ENCODE results near the gene FCGR3A. TPM values are rescaled to one million over a fixed set of nuclear protein-coding genes. Genes with fewer than 3 reads are reported as not detected.
"Not testable (repeated sequence)": the region's sequence is repeated elsewhere in the genome, so short reads cannot be mapped to it uniquely, and the experiment has no call there.

Gene FCGR3A
- polyA plus RNA-seq, 3 donors, result 35.9 to 138 (median 131) TPM

DNA sequence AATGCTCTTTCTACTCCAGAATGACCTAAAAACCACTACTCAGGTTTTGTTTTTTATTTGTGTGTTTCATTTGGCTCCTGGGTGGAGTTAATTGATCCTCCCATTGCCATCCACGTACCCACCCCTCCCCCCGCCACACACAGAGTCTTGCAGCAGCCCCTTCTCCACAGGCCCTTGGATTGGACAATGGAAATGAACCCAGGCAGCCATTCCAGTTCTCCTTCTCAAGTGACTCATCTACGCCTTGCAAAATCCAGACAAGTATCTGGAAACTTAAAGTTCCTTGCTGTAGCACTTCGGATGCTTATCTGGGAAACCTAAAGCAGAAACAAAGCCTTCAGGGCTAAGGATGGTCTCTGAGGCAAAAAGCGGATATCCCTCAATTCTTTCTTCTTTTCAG is 1.3 kb upstream of the FCGR3A start:
- H3K4me3 Mint-ChIP-seq; H3K79me2 ChIP-seq (ENCODE audit: insufficient read depth, low read length); H3K27ac ChIP-seq (ENCODE audit: low read depth in 1 of 2, low read length in 2 of 2); H2AFZ ChIP-seq (ENCODE audit: insufficient read depth, low read depth, low read length, poor library complexity, severe bottlenecking); H3K9me3 Mint-ChIP-seq; H3K36me3 ChIP-seq (replicated peaks in 1 of 2; ENCODE audit: control insufficient read depth in 1 of 2, insufficient read depth in 2 of 2, low read length in 2 of 2); H3K4me3 ChIP-seq (replicated peaks in 1 of 3; ENCODE audit: low read depth in 2 of 3, low read length in 3 of 3); H3K27me3 Mint-ChIP-seq (ENCODE audit: low read depth in 3 of 3); H3K4me2 ChIP-seq (replicated peaks; ENCODE audit: extremely low read depth, low read length, poor library complexity, severe bottlenecking); intact Hi-C loops (cut with micrococcal nuclease); H4K20me1 ChIP-seq (ENCODE audit: insufficient read depth, low read length); H3K27me3 ChIP-seq (ENCODE audit: control insufficient read depth in 2 of 2, insufficient read depth in 2 of 2, low read length in 2 of 2); H3K9me3 ChIP-seq (replicated peaks in 1 of 2; ENCODE audit: control insufficient read depth in 1 of 2, insufficient read depth in 1 of 2, low read length in 2 of 2); H3K36me3 Mint-ChIP-seq; H3K27ac Mint-ChIP-seq; H3K9ac ChIP-seq (ENCODE audit: insufficient read depth, low read length, poor library complexity, severe bottlenecking): not testable (repeated sequence)
- H3K4me1 Mint-ChIP-seq, result peaks cover 56% of the 10 kb centered on the region
- no CpG with 5 or more reads among the region's 5 CpGs for WGBS (ENCODE audit: insufficient coverage)
- DNase-seq, result peak in 2 of 3 donors; percentile 32 to 38
- H3K4me1 ChIP-seq (ENCODE audit: control insufficient read depth in 1 of 2, insufficient read depth in 2 of 2, low read length in 2 of 2), result peaks cover 40 to 55% of the 10 kb centered on the region in 2 donors

DNA sequence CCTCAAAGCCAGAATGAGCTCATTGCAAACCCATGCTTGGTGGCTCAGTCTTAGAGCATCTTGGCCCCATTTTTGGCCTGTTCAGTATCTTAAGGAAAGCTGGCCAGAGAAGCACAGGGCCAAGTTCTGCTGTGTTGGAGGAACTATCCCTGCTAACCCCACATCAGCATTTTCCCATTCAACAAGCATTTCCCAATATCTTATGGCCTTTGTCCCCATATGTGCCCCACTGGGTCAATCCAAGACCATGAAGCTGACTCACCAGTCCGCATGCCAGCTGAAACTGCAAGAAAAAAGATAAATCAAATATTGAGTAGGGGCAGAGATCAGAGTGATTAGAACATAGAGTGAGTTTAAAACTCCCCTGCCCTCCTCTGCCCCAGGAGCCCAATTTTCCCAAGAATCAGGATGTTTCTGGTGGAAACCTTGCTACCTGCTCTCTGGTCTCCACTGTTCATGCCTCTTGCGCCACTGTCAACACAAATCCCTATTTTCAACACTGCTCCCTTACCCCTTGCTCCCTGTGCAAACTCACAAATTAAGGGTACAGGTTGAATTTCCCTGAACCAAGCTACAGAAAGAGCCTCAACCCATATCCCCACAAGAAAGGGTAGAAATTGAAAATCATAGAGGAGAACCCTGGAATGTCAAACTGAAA is 740 bp downstream of the FCGR3A start:
- Histone ChIP-seq H3K4me3 (replicated peaks in 1 of 3; ENCODE audit: low read depth in 2 of 3, low read length in 3 of 3) (peak overlapping the region; percentile 21 to 64 (median 38)), H3K4me1 (ENCODE audit: control insufficient read depth in 1 of 2, insufficient read depth in 2 of 2, low read length in 2 of 2) (peaks cover 34 to 52% of the 10 kb centered on the region in 2 donors), H3K27ac (ENCODE audit: low read depth in 1 of 2, low read length in 2 of 2) (peak overlapping the region in 1 of 2 donors; percentile 77)
- H3K9me3 ChIP-seq (replicated peaks in 1 of 2; ENCODE audit: control insufficient read depth in 1 of 2, insufficient read depth in 1 of 2, low read length in 2 of 2); H3K9me3 Mint-ChIP-seq; intact Hi-C loops (cut with micrococcal nuclease); H2AFZ ChIP-seq (ENCODE audit: insufficient read depth, low read depth, low read length, poor library complexity, severe bottlenecking); H4K20me1 ChIP-seq (ENCODE audit: insufficient read depth, low read length); H3K27me3 ChIP-seq (ENCODE audit: control insufficient read depth in 2 of 2, insufficient read depth in 2 of 2, low read length in 2 of 2); DNase-seq; H3K36me3 ChIP-seq (replicated peaks in 1 of 2; ENCODE audit: control insufficient read depth in 1 of 2, insufficient read depth in 2 of 2, low read length in 2 of 2); H3K27me3 Mint-ChIP-seq (ENCODE audit: low read depth in 3 of 3); H3K79me2 ChIP-seq (ENCODE audit: insufficient read depth, low read length); H3K4me2 ChIP-seq (replicated peaks; ENCODE audit: extremely low read depth, low read length, poor library complexity, severe bottlenecking); H3K9ac ChIP-seq (ENCODE audit: insufficient read depth, low read length, poor library complexity, severe bottlenecking): not testable (repeated sequence)
- peak overlapping the region in 3 of 7 donors; percentile 38 to 80 (median 77) for H3K27ac Mint-ChIP-seq
- H3K36me3 Mint-ChIP-seq, result peaks cover 6 to 11% of the 10 kb centered on the region in 2 donors
- no CpG with 5 or more reads among the region's 2 CpGs for WGBS (ENCODE audit: insufficient coverage)
- peak overlapping the region; percentile 53 to 78 for H3K4me3 Mint-ChIP-seq
- peaks cover 53% of the 10 kb centered on the region for H3K4me1 Mint-ChIP-seq

DNA sequence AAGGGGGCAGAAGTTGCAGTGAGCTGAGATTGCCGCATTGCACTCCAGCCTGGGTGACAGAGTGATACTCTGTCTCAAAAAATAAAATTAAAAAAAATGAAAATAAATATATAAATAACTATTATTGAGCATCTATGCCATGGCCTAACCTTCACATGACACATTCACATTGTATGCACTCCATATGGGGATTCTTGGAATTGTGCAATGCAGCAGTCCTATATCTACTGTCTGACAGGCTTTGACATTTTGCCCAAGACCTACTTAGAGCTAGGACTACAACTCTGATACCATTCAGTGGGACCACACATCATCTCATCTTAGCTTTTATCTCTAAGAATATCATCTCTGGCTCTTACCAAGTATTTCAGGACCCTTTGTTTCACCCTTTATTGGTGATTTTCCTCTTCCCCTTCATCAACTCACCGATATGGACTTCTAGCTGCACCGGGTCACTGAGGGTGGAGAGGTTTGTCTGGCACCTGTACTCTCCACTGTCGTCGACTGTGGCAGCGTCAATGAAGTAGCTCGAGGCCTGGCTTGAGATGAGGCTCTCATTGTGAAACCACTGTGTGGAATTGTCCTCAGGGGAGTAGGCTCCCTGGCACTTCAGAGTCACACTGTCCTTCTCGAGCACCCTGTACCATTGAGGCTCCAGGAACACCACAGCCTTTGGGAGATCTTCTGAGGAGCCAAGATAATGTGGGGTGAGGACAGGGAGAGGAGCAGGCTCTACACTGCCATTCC is 1.4 kb downstream of the FCGR3A start:
- H3K9me3 ChIP-seq (replicated peaks in 1 of 2; ENCODE audit: control insufficient read depth in 1 of 2, insufficient read depth in 1 of 2, low read length in 2 of 2); H3K27me3 ChIP-seq (ENCODE audit: control insufficient read depth in 2 of 2, insufficient read depth in 2 of 2, low read length in 2 of 2); H3K36me3 ChIP-seq (replicated peaks in 1 of 2; ENCODE audit: control insufficient read depth in 1 of 2, insufficient read depth in 2 of 2, low read length in 2 of 2); H3K27me3 Mint-ChIP-seq (ENCODE audit: low read depth in 3 of 3); H3K4me2 ChIP-seq (replicated peaks; ENCODE audit: extremely low read depth, low read length, poor library complexity, severe bottlenecking); H4K20me1 ChIP-seq (ENCODE audit: insufficient read depth, low read length); H3K9me3 Mint-ChIP-seq; H3K27ac Mint-ChIP-seq; H3K9ac ChIP-seq (ENCODE audit: insufficient read depth, low read length, poor library complexity, severe bottlenecking); H3K27ac ChIP-seq (ENCODE audit: low read depth in 1 of 2, low read length in 2 of 2); H3K79me2 ChIP-seq (ENCODE audit: insufficient read depth, low read length); H2AFZ ChIP-seq (ENCODE audit: insufficient read depth, low read depth, low read length, poor library complexity, severe bottlenecking); intact Hi-C loops (cut with micrococcal nuclease): not testable (repeated sequence)
- Mint-ChIP-seq H3K4me3 (peak overlapping the region; percentile 31 to 53), H3K36me3 (peaks cover 6 to 14% of the 10 kb centered on the region in 2 donors), H3K4me1 (peaks cover 53% of the 10 kb centered on the region)
- H3K4me3 ChIP-seq (replicated peaks in 1 of 3; ENCODE audit: low read depth in 2 of 3, low read length in 3 of 3), result peak overlapping the region in 1 of 3 experiments; percentile 25
- peaks cover 31 to 51% of the 10 kb centered on the region in 2 donors for H3K4me1 ChIP-seq (ENCODE audit: control insufficient read depth in 1 of 2, insufficient read depth in 2 of 2, low read length in 2 of 2)
- no CpG with 5 or more reads among the region's 8 CpGs for WGBS (ENCODE audit: insufficient coverage)
- peak in 1 of 3 donors; percentile 49 for DNase-seq

DNA sequence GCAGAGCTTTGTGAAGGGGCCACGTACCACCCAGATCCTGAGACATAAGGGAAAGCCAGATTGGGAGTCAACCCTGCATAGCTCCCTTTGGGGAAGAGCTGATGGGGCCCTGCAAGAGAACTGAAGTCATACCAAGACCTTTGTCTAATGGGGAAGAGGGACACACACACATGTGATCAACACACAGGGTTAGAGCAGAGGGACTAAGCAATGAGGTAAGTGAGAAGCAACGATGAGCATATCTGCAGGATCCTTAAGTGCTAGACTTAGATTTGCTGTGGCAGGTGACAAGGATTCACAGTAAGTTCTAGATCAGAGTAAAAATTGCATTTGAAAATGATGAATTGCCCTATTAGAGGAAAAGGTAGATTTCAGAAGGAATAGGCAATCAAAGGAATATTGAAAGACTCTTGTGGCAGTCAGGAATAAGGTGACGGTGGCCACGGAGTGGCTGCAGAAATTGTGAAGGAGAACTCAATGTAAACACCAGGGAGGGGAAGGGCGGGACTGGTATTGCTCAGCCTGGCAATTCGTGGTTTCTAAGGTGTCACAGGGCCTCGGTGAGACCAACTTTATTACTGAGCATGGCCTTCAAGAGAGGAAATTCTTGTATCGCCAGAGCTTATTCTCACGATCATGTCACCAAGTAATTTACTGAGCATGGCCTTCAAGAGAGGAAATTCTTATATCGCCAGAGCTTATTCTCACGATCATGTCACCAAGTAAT is 4.5 kb downstream of the FCGR3A start:
- H3K27me3 Mint-ChIP-seq (ENCODE audit: low read depth in 3 of 3), result peaks cover 2 to 11% (median 2%) of the 10 kb centered on the region in 3 donors
- H3K9ac ChIP-seq (ENCODE audit: insufficient read depth, low read length, poor library complexity, severe bottlenecking); H4K20me1 ChIP-seq (ENCODE audit: insufficient read depth, low read length); H3K9me3 Mint-ChIP-seq; intact Hi-C loops (cut with micrococcal nuclease); H3K36me3 ChIP-seq (replicated peaks in 1 of 2; ENCODE audit: control insufficient read depth in 1 of 2, insufficient read depth in 2 of 2, low read length in 2 of 2); H2AFZ ChIP-seq (ENCODE audit: insufficient read depth, low read depth, low read length, poor library complexity, severe bottlenecking); H3K27ac ChIP-seq (ENCODE audit: low read depth in 1 of 2, low read length in 2 of 2); H3K79me2 ChIP-seq (ENCODE audit: insufficient read depth, low read length); H3K9me3 ChIP-seq (replicated peaks in 1 of 2; ENCODE audit: control insufficient read depth in 1 of 2, insufficient read depth in 1 of 2, low read length in 2 of 2); H3K27me3 ChIP-seq (ENCODE audit: control insufficient read depth in 2 of 2, insufficient read depth in 2 of 2, low read length in 2 of 2): not testable (repeated sequence)
- 24% methylated on average over 5 of the region's 11 CpGs for WGBS (ENCODE audit: insufficient coverage)
- peaks cover 60% of the 10 kb centered on the region for H3K4me1 Mint-ChIP-seq
- Histone ChIP-seq H3K4me3 (replicated peaks in 1 of 3; ENCODE audit: low read depth in 2 of 3, low read length in 3 of 3) (peak overlapping the region in 1 of 3 experiments; percentile 38), H3K4me1 (ENCODE audit: control insufficient read depth in 1 of 2, insufficient read depth in 2 of 2, low read length in 2 of 2) (peaks cover 36 to 52% of the 10 kb centered on the region in 2 donors), H3K4me2 (replicated peaks; ENCODE audit: extremely low read depth, low read length, poor library complexity, severe bottlenecking) (peak overlapping the region; percentile 19)
- H3K27ac Mint-ChIP-seq, result peak overlapping the region in 4 of 7 donors; percentile 18 to 82 (median 52)
- H3K36me3 Mint-ChIP-seq, result peaks cover 9 to 31% of the 10 kb centered on the region in 2 donors
- H3K4me3 Mint-ChIP-seq, result peak overlapping the region; percentile 24 to 76
- DNase-seq, result peak in 1 of 3 donors; percentile 26

All from CD14-positive monocyte (primary cell).